Nephron progenitor cell (in vitro differentiated cells): ENCODE measurements around the gene DNAJC11.

Experiments used
- DNase-seq: peaks from one replicate; pipeline ENCODE4 v3.0.0; 2021
- H3K27ac Mint-ChIP-seq: 2 replicates; pipeline ENCODE4 v1.8.0; 2021; ENCODE audit warnings: mild to moderate bottlenecking, moderate library complexity, mixed read lengths
- H3K27me3 Mint-ChIP-seq: 2 replicates; pipeline ENCODE4 v1.8.0; 2021; ENCODE audit warnings: mild to moderate bottlenecking, low read depth, mixed read lengths; ENCODE audit not compliant: poor library complexity
- H3K36me3 Mint-ChIP-seq: 2 replicates; pipeline ENCODE4 v1.8.0; 2021; ENCODE audit warnings: low read depth, mixed read lengths
- H3K4me1 Mint-ChIP-seq: 2 replicates; pipeline ENCODE4 v1.8.0; 2021; ENCODE audit warnings: mixed read lengths
- H3K4me3 Mint-ChIP-seq: 2 replicates; pipeline ENCODE4 v1.8.0; 2021; ENCODE audit warnings: mild to moderate bottlenecking, moderate library complexity, mixed read lengths
- H3K9me3 Mint-ChIP-seq: 2 replicates; pipeline ENCODE4 v1.8.0; 2021; ENCODE audit warnings: mild to moderate bottlenecking, moderate library complexity, mixed read lengths
- CTCF ChIP-seq: fragments of 200-600 bp; sonication (generic); IDR thresholded peaks from 2 replicates; pipeline ENCODE4 v1.5.0; 2021; ENCODE audit warnings: antibody characterized with exemption

DNAJC11 gene

GRCh38 chr1:6691507-6691906, 10.1 kb downstream of the DNAJC11 start:
- Mint-ChIP-seq H3K4me1 (peaks cover 10% of the 10 kb centered on the region), H3K27ac (no peak overlapping the region), H3K9me3 (no peaks in the 10 kb centered on the region), H3K4me3 (no peak overlapping the region), H3K27me3 (no peaks in the 10 kb centered on the region), H3K36me3 (peaks cover 18% of the 10 kb centered on the region)
- no peak for TF ChIP-seq CTCF
- no peak for DNase-seq

- H3K27ac Mint-ChIP-seq = no peak overlapping the region
- H3K9me3 Mint-ChIP-seq = no peaks in the 10 kb centered on the region
- no peak for TF ChIP-seq CTCF
- H3K27me3 Mint-ChIP-seq = no peaks in the 10 kb centered on the region
- peaks cover 23% of the 10 kb centered on the region for H3K36me3 Mint-ChIP-seq
- no peak overlapping the region for H3K4me3 Mint-ChIP-seq
- no peak for DNase-seq
- H3K4me1 Mint-ChIP-seq = peaks cover 10% of the 10 kb centered on the region
These were observed 11.4 kb downstream of the DNAJC11 start for GRCh38 chr1:6690186-6690585.

- H3K4me1 Mint-ChIP-seq = peaks cover 10% of the 10 kb centered on the region
- no peak for DNase-seq
- H3K27me3 Mint-ChIP-seq = no peaks in the 10 kb centered on the region
- peak overlapping the region; percentile 3 for H3K27ac Mint-ChIP-seq
- H3K9me3 Mint-ChIP-seq = no peaks in the 10 kb centered on the region
- TF ChIP-seq CTCF = no peak
- peaks cover 23% of the 10 kb centered on the region for H3K36me3 Mint-ChIP-seq
- H3K4me3 Mint-ChIP-seq = no peak overlapping the region
These were observed 12.9 kb downstream of the DNAJC11 start for GRCh38 chr1:6688757-6689156.

GRCh38 chr1:6688001-6688400, 13.6 kb downstream of the DNAJC11 start:
- Mint-ChIP-seq H3K4me3 (no peak overlapping the region), H3K27me3 (no peaks in the 10 kb centered on the region), H3K9me3 (no peaks in the 10 kb centered on the region), H3K27ac (peak overlapping the region; percentile 13), H3K4me1 (peaks cover 10% of the 10 kb centered on the region), H3K36me3 (peaks cover 26% of the 10 kb centered on the region)
- no peak for TF ChIP-seq CTCF
- no peak for DNase-seq

- Mint-ChIP-seq H3K36me3 (peaks cover 24% of the 10 kb centered on the region), H3K4me1 (peaks cover 10% of the 10 kb centered on the region), H3K9me3 (no peaks in the 10 kb centered on the region), H3K27ac (no peak overlapping the region), H3K27me3 (no peaks in the 10 kb centered on the region), H3K4me3 (no peak overlapping the region)
- TF ChIP-seq CTCF = no peak
- DNase-seq = no peak
These were observed 15.3 kb downstream of the DNAJC11 start for GRCh38 chr1:6686294-6686693.

GRCh38 chr1:6685381-6685780, 16.2 kb downstream of the DNAJC11 start:
- peaks cover 23% of the 10 kb centered on the region for H3K36me3 Mint-ChIP-seq
- H3K27ac Mint-ChIP-seq = no peak overlapping the region
- H3K4me3 Mint-ChIP-seq = no peak overlapping the region
- TF ChIP-seq CTCF = no peak
- H3K4me1 Mint-ChIP-seq = peaks cover 8% of the 10 kb centered on the region
- DNase-seq = no peak
- H3K9me3 Mint-ChIP-seq = no peaks in the 10 kb centered on the region
- no peaks in the 10 kb centered on the region for H3K27me3 Mint-ChIP-seq
